K562 (cell line): ENCODE measurements around the gene PRRT1. TPM values are rescaled to one million over a fixed set of nuclear protein-coding genes. Genes with fewer than 3 reads are reported as not detected.

Source experiments
- ASH1L ChIP-seq: fragments of 450-650 bp; IDR thresholded peaks from 2 replicates; pipeline ENCODE4 v1.6.1; 2018; ENCODE audit warnings: borderline replicate concordance, mild to moderate bottlenecking, low read depth; ENCODE audit not compliant: partially characterized antibody
- CBFB ChIP-seq: sonication (generic); formaldehyde crosslinking; IDR thresholded peaks from 2 replicates; pipeline ENCODE4 v1.4.0; 2020; ENCODE audit warnings: mild to moderate bottlenecking, missing genetic modification reagents
- CHD2 ChIP-seq: IDR thresholded peaks from 2 replicates; pipeline ENCODE4 v1.6.1; 2011; ENCODE audit warnings: low read depth, low read length
- ELF1 ChIP-seq: fragments of 200-800 bp; sonication (Bioruptor generic); IDR thresholded peaks from 2 replicates; pipeline ENCODE4 v1.6.1; 2016; ENCODE audit warnings: missing genetic modification characterization, missing compliant biosample characterization
- HNRNPL ChIP-seq: fragments of 200-400 bp; formaldehyde crosslinking; IDR thresholded peaks from 2 replicates; pipeline ENCODE4 v1.6.1; 2017; ENCODE audit warnings: low read depth, mild to moderate bottlenecking, low read length
- HNRNPLL ChIP-seq: fragments of 200-400 bp; formaldehyde crosslinking; IDR thresholded peaks from 2 replicates; pipeline ENCODE4 v1.6.1; 2017; ENCODE audit warnings: low read length, low read depth, mild to moderate bottlenecking; ENCODE audit not compliant: poor library complexity, severe bottlenecking
- HNRNPUL1 ChIP-seq: fragments of 200-400 bp; formaldehyde crosslinking; IDR thresholded peaks from 2 replicates; pipeline ENCODE4 v1.6.1; 2017; ENCODE audit warnings: low read length
- NCOA2 ChIP-seq, 2 experiments: fragments of 450-650 bp; IDR thresholded peaks; 2 replicates each; pipeline ENCODE4 v1.6.1; 2018; ENCODE audit warnings: mild to moderate bottlenecking in 2 of 2, moderate library complexity in 1 of 2; ENCODE audit not compliant: partially characterized antibody in 2 of 2
- NRF1 ChIP-seq, 2 experiments: fragments of 450-650 bp; IDR thresholded peaks in 1 of 2; conservative IDR thresholded peaks in 1 of 2; 2 replicates each; pipeline ENCODE4 v1.6.1; 2014; ENCODE audit warnings: mild to moderate bottlenecking in 2 of 2
- REST ChIP-seq, 2 experiments: fragments of 450-650 bp; formaldehyde crosslinking in 1 of 2; IDR thresholded peaks; 2 replicates each; pipeline versions ENCODE4 v1.4.0 to v1.6.1; 2014 to 2020; ENCODE audit warnings: mild to moderate bottlenecking in 2 of 2, borderline replicate concordance in 1 of 2, low read depth in 1 of 2
- TAF9B ChIP-seq: fragments of 450-650 bp; IDR thresholded peaks from 2 replicates; pipeline ENCODE4 v1.6.1; 2018; ENCODE audit warnings: mild to moderate bottlenecking; ENCODE audit not compliant: partially characterized antibody
- TEAD4 ChIP-seq, 2 experiments: sonication (generic) in 1 of 2; formaldehyde crosslinking in 1 of 2; IDR thresholded peaks; 2 replicates each; pipeline versions ENCODE4 v1.6.1 to v1.8.0; 2012 to 2022; ENCODE audit warnings: borderline replicate concordance in 1 of 2, inconsistent platforms in 1 of 2, low read length in 1 of 2, mild to moderate bottlenecking in 1 of 2, missing genetic modification reagents in 1 of 2
- U2AF2 ChIP-seq: fragments of 200-400 bp; formaldehyde crosslinking; optimal IDR thresholded peaks from 2 replicates; pipeline ENCODE3; 2017; ENCODE audit warnings: low read depth, mild to moderate bottlenecking, low read length
- ZNF263 ChIP-seq: sonication (generic); formaldehyde crosslinking; IDR thresholded peaks from 2 replicates; pipeline ENCODE4 v1.8.0; 2022; ENCODE audit warnings: mild to moderate bottlenecking, missing genetic modification reagents, borderline replicate concordance
- ZNF3 ChIP-seq: fragments of 250-450 bp; sonication (Bioruptor Pico); IDR thresholded peaks from 2 replicates; pipeline ENCODE4 v1.5.0; 2021; ENCODE audit warnings: mild to moderate bottlenecking, moderate library complexity
- ZNF707 ChIP-seq: fragments of 250-450 bp; sonication (Bioruptor Pico); conservative IDR thresholded peaks from 2 replicates; pipeline ENCODE4 v1.8.0; 2022; ENCODE audit warnings: inconsistent platforms, mild to moderate bottlenecking, moderate library complexity
- ZNF780A ChIP-seq: fragments of 250-450 bp; sonication (Bioruptor Pico); IDR thresholded peaks from 2 replicates; pipeline ENCODE4 v1.5.0; 2021; ENCODE audit warnings: mild to moderate bottlenecking
- polyA plus RNA-seq, 8 experiments: library from polyadenylated mRNA; depleted of rRNA in 4 of 8; stranded (reverse) in 5 of 8; unstranded in 3 of 8; fragments of >200 nt; fragmentation: Nextera tagmentation in 2 of 8; fragmentation: Illumina TruSeq in 1 of 8; extraction: Ambion mirVana in 2 of 8; extraction: Trizol in 1 of 8; gene quantifications; 2 replicates each; pipeline versions ENCODE4 v1.2.1 to v1.2.3, GENCODE V29; 2011 to 2014; ENCODE audit warnings: inconsistent platforms in 1 of 8, missing spikeins in 1 of 8
- total RNA-seq, 7 experiments: library from RNA; depleted of rRNA in 6 of 7; stranded (reverse); fragments of >200 nt in 6 of 7; fragmentation: Illumina TruSeq in 2 of 7; extraction: Trizol in 2 of 7; gene quantifications; 2 replicates each; pipeline versions ENCODE4 v1.2.1 to v1.2.3, GENCODE V29; 2011 to 2021; ENCODE audit warnings: low replicate concordance in 1 of 7
- TF ChIP-seq, protein P1 (sequence below): fragments of 450-650 bp; IDR thresholded peaks from one replicate; pipeline ENCODE4 v1.6.1; 2018; ENCODE audit warnings: mild to moderate bottlenecking, moderate library complexity; ENCODE audit not compliant: partially characterized antibody

PRRT1 gene
- total and polyA plus RNA-seq, 9 of the 15 experiments (the other 6 are each of a cell fraction or from before 2014, with no cell fraction given) = 0.14 to 3.5 (median 0.41) TPM

GRCh38 chr6:32178547-32179440 lies 27.1 kb upstream of the PRRT1 start (continued):
- TF ChIP-seq, protein P1, sequence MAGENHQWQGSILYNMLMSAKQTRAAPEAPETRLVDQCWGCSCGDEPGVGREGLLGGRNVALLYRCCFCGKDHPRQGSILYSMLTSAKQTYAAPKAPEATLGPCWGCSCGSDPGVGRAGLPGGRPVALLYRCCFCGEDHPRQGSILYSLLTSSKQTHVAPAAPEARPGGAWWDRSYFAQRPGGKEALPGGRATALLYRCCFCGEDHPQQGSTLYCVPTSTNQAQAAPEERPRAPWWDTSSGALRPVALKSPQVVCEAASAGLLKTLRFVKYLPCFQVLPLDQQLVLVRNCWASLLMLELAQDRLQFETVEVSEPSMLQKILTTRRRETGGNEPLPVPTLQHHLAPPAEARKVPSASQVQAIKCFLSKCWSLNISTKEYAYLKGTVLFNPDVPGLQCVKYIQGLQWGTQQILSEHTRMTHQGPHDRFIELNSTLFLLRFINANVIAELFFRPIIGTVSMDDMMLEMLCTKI = no peak
- TF ChIP-seq HNRNPL (no peak), ZNF780A (no peak), REST (IDR thresholded peaks at IDR 0.05; ENCODE audit: borderline replicate concordance) (no peak), REST (CRISPR knock-in tag; IDR thresholded peaks at IDR 0.05; ENCODE audit: low read depth) (peak; percentile 25; the same call in 1 of the 2 replicates), ZNF263 (0 out of 2 replicates have a peak, but pooled peaks have one; percentile 12), CBFB (no peak), ELF1 (tag) (no peak), NRF1 (conservative IDR thresholded peaks at IDR 0.05 in 1 of 2, IDR thresholded peaks at IDR 0.05 in 1 of 2) (no peak), U2AF2 (no peak), ASH1L (no peak), HNRNPUL1 (no peak), TEAD4 (IDR thresholded peaks at IDR 0.05; ENCODE audit: low read length) (peak; percentile 19), TEAD4 (CRISPR knock-in tag; IDR thresholded peaks at IDR 0.05; ENCODE audit: borderline replicate concordance) (no peak), TAF9B (no peak), ZNF3 (CRISPR knock-in tag) (no peak), HNRNPLL (no peak), ZNF707 (CRISPR knock-in tag) (no peak), NCOA2 (IDR thresholded peaks at IDR 0.05; ENCODE audit: partially characterized antibody in 2 of 2) (no peak), CHD2 (no peak)
